GM18520 (cell line): ENCODE measurements around the gene VWC2.
"Not testable (repeated sequence)": the region's sequence is repeated elsewhere in the genome, so short reads cannot be mapped to it uniquely, and the experiment has no call there.

ENCODE experiments used
- ATAC-seq: cut with Tn5 transposase; IDR thresholded peaks from one replicate; pipeline ENCODE4 v1.9.1; 2021; ENCODE audit not compliant: unreplicated experiment

VWC2 gene

DNA sequence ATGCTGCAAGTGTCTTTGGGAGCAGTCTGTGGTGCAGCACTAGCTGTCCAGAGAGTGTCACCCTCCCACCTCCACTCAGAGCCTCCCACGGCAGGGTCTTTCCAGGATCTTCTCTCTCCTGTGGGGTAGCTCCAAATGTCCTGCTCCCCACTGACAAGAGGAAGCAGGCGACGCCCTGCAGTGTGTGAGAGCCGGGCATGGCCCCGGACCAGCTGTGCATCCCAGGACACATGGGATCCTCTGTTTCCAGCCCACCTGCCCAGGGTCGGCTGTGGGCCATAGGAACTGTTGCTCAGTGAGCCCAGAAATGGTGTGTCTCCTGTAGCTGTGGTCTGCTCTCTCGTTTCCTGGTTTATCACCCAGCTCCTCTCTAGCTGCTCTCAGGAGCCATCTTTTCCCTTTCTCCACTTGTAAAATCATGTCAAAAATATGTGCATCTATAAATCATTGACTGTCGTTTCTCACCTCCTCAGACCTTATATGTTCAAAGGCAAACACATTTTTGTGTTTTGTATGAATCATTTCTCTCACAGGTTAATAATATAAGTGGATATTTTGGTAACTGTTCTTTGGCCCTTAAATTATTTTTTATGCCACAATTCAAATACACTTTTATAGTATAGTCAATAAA lies 74.9 kb downstream of the VWC2 start:
- no peak for ATAC-seq

DNA sequence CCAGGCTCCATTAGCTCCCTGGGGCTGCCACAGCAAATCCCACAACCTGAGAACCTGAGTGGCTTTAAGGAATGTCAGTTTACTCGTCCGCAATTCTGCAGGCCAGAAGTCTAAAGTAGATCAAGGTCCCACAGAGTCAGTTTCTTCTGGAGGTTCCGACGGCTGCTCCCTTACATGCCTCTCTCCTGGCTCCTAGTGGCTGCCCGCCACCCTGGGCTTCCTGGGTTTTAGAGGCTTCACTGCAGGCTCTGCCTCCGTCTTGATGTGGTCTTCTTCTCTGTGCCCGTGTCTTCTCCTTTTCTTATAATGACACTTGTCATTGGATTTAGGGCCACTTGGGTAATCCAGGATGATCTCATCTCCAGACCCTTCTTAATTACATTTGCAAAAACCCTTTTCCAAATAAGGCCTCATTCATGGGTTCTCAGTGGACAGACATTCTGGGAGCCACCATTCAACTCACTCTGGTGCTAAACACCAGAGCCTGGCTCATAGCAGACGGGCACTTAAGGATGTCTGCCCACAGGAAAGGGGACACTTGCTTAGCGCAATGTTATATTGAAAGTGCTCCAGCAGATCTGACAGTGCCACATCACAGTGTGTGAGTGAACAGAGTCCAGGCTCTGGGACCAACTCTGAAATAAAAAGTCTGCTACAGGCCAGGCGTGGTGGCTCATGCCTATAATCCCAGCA lies 77.6 kb downstream of the VWC2 start:
- no peak for ATAC-seq

DNA sequence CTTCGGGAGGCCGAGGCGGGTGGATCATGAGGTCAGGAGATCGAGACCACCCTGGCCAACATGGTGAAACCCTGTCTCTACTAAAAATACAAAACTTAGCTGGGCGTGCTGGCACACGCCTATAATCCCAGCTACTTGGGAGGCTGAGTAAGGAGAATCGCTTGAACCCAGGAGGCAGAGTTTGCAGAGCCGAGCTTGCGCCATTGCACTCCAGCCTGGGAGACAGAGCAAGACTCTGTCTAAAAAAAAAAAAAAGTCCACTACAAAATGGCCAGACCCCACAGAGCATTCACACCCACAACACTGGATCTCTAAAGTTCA lies 78.1 kb downstream of the VWC2 start:
- ATAC-seq, result not testable (repeated sequence)

DNA sequence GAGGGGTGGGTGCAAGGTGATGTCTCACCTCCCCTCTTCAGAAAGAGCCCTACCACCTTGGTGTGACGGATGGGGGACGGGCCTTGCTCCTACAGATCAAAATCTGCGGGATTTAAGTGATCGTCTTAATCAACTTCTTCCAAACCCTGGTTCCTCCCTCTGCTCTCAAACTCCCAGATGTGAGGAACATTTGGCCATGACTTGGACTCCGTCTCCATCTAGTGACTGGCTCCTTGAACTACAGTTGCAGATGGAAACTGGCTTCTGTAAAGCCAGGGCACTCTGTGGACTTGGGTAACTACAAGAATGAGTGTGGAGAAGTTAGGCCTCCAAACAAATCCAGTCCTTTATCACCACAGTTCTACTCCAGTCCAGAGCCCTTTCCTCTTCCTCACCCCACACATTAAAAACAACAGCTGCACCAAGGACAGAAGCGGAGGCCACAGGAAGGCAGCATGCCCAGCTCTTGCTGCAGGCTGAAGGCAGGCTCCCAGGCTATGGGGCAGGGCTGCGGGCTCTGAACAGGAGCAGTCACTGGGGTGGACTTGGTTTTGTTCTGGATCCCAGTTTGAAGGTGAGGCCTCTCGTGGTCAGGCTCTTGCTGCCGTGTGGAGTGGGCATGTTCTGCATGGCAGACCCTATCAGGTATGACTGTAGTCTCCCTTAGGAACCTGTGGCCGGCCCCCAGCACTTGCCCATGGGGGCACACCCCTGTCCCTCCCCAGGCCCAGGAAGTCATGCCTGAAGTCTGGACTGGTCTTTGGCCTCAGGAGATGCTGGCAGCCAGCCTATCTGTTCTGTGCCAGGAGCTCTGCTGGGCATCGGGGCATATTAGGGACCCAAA lies 79.4 kb downstream of the VWC2 start:
- ATAC-seq, result peak; percentile 82

DNA sequence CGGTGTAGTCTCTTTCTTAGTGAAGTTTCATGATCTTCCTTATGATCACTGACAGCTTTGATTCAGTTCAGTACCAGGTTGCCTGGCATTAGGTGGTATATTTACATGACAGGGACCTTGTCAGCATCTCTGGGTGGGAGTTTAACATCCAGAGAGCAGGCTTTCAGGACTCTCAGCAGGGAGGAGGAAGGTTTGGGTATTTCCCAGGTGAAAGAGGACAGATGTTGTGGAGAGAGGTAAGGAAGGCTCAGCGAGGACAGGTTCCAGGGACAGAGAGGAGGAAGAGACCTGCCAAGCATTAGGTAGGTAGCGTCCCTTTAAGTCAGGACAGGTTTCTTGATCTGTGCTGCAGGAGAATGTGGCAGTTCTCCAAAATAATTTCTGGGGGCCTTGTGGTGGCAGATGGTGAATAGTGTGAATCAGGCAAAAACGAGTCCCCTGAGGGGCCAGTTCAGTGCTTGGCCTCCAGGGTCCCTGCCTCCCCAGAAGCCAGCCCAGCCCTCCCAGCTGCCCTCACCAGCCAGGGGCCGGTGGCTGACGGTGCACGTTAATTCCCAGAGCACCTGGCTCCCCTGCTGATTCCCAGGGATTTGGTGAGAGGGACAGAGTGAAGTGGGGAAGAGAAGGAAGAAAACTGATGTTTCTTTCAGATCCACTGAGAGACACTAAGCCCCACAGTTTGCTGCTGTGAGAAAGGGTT lies 82.0 kb downstream of the VWC2 start:
- no peak for ATAC-seq

DNA sequence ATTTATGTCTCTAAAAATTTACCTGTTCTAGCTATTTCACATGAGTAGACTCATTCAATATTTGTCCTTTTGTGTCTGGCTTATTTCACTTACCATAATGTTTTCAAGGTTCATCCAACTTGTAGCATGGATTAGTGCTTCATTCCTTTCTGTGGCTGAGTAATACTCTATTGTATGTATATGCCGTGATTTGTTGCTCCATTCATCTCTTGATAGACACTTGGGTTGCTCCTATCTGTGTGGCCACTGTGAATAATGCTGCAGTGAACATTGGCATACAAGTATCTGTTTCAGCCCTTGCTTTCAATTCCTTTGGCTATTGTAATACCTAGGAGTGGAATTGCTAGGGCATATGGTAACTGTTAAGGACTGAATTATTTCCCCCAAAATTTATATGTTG lies 86.9 kb downstream of the VWC2 start:
- ATAC-seq, result no peak

DNA sequence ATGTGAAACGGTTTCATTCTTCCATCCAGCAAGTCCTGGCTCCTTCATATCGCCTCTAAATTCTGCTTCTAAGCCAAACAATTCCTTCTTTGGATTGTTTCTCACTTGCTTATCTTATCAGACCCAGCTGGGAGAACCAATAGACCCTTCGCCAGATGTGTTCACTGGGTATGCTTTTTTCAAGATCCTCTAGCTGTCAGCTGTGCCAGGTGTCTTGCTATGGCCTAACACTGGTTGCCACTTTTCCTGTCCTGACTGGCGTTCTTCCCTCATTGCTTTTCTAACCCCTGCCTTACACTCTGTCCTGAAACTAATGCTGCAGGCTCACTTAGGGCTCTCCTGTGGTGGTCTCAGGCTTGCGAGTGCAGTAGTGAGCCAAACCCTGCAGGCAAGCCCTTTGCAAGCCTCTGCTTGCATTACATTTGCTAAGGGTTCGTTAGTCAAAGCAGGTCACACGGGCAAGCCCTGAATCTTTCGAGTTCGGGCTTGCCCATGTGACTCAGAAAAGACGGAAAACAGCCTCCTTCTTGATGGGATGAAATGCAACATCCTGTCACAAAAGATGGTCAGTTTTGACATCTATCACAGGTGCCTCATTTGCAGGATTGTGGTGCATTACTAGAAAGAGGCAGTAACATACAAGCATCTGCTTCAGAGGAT lies 92.8 kb downstream of the VWC2 start:
- no peak for ATAC-seq

DNA sequence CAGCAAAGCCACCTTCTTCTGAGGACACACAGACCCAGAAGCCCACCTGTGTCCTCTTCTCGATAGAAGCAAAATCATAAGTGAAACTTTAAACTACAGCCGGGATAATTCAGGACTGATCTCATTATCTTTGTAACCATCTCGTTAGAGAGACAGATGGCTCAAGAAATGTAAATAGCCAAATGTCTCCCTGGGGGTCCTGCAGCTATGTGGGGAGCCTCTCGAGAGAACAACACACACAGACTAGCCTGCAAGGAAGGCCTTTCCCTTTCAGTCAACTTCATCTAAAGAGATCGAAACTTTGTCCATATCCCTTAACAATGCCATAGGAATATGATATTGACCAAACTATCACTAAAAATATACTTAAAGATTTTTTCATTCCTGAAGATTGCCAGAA lies 93.5 kb downstream of the VWC2 start:
- no peak for ATAC-seq

DNA sequence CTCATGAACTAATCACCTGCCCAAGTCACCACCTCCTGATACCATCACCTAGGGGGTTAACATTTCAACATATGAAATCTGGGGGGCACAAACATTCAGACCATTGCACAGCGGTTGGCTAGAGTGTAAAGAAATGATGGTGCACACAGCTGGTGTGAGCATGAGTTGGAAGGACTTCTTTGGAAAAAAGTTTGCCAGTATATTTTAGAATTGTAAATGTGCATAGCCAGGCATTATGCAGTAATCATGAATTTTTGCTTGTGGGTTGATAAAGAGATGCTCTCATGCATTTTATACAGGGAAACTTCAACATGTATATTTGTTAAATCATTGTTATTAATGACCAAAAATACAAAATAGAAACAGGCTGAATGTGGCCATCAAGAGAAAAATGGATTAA lies 100.0 kb downstream of the VWC2 start:
- ATAC-seq, result no peak

DNA sequence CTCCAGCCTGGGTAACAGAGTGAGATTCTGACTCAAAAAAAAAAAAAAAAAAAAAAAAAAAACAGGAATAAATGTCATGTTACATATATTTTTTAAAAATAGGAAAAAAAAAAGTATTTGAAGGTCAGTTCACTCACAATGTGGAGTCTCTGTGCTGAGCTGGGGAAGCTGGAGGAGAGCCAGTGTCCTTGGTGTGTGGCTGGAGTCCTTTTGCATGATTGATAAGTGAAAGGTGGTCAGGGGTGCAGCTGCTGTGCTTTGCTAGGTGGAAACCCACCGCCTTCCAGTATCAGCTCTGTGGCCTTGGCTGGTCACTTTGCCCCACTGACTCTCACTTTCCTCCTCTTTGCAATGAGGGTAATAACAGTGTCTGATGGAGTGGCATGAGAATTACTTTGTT lies 101.9 kb downstream of the VWC2 start:
- no peak for ATAC-seq

DNA sequence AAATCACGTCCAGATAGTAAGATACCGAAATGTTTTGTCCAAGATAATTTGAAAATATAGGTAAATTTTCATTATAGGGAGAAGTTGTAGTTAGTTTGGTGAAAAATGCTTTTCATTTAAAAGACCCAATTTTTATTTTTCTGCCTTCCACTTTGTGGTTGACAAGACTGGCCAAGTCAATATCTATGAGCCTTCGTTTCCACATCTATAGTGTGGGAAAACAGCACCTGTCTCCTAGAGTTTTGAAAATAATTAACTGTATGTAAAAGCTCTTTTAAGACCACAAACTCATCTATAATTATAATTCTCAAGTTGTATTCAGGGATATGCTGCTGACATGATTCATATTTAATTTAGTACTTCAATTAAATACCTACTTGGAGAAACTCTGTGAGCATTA lies 102.8 kb downstream of the VWC2 start:
- no peak for ATAC-seq

DNA sequence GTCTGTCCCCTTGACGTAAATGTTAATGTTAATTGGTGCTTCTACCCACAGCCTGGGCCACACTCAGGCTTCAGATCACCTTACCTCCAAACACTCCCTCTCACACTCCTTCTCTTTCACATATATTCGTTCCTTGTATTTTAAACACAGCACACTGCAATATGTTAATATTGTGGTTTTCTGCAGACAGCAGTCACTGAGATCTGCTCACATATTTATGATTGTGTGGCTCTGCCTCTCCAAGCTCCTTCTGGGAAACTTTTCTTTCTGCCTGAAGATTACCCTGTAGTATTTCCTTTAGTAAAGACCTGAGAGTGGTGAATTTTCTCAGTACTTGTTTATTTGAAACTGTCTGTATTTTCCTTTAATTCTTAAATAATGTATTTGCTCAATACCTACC lies 104.7 kb downstream of the VWC2 start:
- no peak for ATAC-seq

DNA sequence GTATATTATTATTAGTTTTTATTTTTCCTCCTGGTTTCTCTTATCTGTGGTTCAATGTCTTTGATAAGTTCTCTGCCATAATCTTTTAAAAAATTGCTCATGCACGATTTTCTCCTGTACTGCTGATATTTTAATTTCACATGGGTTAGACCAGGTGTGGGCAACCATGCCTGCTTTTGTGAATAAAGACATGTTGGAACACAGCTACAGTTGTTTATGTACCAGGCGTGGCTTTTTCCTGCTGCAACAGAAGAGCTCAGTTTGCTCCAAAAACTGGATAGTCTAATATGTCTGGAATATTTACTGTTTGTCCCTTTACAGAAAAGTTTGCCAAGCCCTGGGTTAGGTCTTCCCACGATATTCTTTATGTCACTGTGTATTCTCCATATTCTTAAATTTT lies 105.2 kb downstream of the VWC2 start:
- no peak for ATAC-seq

DNA sequence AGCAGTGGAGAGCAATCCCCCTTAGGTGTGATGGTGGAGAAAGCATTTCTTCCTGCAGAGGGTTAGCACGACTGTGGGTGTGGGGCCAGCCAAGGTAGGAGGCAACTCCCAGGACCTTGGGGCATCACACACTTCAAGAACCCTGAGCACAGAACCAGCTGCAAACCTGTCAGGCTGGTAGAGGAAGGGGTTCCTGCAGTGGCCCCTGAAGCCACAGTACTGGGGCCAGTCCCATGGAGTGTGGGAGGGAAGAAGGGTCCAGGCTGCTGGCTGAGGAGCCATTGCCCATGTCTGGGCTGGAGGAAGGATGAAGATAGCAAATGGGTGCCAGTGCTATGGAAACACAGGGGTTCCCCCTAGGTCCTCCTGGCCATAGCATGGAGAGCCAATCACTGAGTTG lies 110.5 kb downstream of the VWC2 start:
- no peak for ATAC-seq

DNA sequence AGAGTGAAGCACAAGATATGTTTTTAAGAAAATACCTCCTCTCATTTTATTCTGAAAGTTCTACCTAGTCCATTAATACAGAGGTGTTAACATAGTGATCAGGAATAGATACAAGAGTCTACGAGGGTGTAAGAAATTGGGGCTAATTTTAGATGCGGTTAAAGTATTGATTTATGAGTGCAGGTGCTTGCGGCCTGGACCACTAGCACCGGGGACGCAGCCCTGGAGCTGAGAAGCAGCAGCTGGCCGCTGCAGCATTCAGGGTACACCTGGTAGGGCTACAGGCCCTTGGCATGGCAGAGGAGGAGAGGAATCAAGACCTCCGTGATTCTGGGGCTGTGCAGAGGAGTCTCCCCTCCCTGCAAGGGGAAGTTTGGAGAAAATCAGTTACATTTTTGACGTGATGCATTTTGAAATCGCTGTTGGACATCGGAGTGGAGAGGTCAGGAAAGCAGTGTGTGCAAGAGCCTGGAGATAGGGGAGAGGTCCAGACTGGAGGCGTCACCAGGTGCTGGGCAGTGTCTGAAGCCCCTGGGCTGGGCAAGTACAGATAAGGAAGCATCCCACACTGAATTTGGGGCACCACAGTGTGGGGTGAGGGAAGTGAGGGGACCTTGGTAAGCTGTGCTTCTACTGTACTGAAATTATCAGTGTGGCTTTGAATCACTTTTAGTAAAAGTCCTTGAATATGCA lies 112.3 kb downstream of the VWC2 start:
- ATAC-seq, result peak; percentile 93

DNA sequence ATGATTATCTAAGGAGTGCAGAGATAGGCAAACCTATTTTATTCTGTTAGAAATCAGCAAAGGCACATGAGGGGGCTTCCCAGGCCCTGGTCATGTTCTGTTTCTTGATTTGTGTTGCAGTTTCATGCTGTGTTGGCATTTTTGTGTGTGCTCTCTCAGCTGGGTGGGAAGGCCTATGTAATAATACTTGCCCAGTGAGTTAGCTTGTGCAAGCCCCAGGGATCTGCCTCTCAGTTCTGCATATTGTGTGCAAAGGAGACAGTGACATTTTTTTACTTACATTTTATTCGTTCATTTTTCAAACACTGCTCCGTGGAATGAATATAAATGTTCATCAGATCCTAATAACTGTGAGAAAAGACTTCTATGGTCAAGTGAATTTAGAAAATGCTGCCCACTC lies 119.0 kb downstream of the VWC2 start:
- no peak for ATAC-seq

DNA sequence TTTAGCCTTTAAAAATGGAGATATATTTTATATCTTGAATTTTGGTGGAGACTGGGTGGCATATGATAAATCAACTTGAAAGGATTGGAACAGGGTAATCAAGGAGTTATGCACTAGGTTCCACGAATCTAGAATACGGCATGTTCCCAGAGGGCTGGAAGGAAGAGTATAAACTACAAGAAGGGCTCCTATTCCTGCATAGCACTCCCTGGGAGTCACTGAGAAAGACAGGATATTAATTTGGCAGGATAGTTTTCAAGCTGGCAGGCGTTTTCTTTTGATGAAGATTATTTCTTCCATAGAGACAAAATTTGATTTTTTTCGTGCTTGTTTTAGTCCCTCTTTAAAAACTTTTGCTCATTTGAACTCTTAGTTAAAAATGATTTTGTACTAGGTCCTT lies 119.7 kb downstream of the VWC2 start:
- no peak for ATAC-seq

DNA sequence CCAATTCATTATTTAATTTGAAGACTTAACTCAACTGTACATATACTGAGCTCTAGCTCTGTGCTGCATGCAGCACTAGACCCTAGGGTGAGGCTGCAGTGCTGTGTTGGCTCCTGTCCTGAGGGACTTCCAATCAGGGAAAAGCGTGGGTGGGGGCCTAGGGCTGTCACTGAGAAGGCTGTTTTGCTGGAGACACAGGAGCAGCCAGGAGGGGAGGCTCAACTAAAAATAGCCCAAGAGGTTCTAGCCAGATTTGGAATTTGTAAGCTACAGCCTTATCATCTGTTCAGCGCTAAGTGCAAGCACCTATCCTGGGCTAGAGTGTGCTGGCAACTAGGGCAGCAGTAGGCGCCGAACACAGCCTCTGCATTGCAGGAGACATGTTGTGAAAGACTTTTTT lies 121.1 kb downstream of the VWC2 start:
- no peak for ATAC-seq

DNA sequence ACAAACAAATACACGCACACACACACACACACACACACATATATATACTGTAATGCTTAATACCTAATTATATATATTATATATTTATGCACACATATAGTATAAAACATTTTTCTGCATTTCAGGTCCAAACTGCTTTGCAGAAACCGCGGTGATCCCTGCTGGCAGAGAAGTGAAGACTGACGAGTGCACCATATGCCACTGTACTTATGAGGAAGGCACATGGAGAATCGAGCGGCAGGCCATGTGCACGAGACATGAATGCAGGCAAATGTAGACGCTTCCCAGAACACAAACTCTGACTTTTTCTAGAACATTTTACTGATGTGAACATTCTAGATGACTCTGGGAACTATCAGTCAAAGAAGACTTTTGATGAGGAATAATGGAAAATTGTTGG lies 138.5 kb downstream of the VWC2 start:
- no peak for ATAC-seq

DNA sequence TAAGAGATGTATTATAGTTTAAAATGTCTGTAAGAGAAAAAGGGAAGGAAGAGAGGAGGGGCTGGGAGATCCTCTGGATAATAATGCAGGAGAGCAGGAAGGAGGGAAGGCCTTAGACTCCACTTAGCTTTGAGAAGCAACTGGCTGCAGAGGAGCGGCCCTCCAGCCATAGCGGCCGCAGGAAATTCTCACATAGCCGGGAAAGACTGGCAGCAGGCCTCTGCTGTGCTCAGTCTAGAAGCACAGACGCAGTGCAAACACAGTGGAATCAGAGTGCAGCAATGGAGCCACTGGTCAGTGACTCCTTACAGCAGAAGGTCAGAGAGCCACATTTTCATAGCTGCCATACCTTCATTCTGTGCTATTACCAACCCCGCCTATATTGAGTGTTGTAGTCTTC lies 153.3 kb downstream of the VWC2 start:
- ATAC-seq, result no peak

DNA sequence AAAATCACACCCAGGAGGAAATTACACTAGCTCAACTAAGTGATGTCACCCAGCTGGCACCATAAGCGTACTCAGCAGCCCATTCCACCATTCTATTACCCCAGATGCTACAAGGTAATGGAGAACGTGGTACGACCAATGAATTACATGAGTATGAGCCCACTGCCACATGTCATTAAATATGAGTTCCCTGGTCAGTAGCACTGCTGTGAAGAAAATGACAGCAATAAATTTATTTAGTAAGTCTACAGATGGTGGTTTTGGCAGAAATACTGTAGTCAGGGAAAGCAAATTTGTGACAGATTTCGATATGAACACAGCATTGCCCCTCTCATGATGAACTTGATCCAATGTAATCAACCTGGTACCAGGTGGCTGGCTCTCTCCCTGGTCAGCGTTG lies 154.2 kb downstream of the VWC2 start:
- no peak for ATAC-seq
